GM21576 (cell line): ENCODE measurements around the gene ZNF74.

Source experiments
- ATAC-seq: cut with Tn5 transposase; IDR thresholded peaks from one replicate; pipeline ENCODE4 v1.9.1; 2021; ENCODE audit warnings: mild to moderate bottlenecking, moderate library complexity; ENCODE audit not compliant: unreplicated experiment

Gene ZNF74

DNA sequence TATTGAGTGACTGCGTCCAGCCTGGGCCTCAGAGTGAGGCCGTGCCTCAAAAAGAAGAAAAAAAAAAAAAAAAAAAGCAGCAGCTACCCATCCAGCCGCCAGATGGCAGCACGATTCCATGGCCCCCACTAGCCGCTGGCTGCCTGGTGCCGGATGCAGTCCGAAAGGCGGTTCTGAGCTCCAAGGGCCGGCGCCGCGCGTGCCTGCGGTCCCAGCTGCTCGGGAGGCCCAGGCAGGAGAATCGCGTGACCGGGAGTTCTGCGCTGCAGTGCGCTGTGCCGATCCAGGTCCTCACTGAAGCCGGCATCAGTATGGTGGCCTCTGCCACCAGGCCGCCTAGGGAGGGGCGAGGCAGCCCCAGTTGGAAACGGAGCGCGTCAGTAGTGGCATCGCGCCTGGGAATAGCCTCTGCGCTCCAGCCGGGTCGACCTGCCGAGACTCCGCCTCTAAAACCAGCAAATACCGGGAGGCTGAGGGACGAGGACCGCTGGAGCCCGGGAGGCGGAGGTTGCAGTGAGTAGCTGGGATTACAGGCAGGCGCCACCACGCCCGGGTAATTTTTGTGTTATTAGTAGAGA lies 24.3 kb downstream of the ZNF74 start:
- no peak for ATAC-seq

DNA sequence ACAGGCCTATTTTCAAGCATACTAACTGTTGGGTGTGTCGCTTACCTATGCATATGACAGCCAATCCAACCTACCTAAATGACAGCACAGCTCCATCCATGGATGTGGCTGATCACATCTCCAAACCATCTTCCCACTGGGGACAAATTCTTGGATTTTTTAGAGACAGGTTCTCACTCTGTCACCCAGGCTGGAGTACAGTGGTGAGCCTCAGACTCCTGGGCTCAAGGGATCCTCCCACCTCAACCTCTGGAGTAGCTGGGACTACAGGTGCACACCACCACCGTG lies 25.7 kb downstream of the ZNF74 start:
- ATAC-seq: no peak

DNA sequence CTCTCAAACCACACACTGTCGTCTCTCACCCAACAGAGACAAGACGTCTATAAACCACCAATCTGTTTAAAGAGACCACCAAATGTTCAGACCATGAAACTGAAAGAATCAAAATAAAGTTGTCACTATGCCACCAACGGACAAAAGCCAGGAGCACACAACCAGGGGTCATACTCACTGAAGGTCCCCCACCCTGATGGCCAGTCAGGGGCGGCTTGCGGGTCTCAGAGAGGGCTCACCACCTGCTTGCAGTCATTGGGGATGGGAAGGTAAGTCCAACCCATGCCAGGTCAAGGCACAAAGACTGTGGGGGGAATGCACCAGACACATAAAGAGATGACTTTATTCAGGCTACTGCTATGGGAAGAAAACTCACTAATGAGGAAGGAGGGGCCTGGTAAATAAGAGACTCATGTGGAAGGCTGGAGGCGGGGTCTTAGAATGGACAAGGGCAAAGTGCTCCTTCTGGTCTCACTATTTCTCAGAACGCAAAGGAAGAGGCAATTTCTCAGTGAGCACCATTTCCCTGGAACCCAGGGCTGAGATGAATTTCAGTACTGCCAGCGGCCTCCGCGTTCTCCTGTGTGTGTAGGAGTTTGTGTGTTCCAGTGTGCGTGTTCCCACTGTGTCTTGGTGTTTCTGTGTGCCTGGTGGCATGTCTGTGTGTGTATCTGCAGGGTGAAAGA lies 26.3 kb downstream of the ZNF74 start:
- no peak for ATAC-seq

DNA sequence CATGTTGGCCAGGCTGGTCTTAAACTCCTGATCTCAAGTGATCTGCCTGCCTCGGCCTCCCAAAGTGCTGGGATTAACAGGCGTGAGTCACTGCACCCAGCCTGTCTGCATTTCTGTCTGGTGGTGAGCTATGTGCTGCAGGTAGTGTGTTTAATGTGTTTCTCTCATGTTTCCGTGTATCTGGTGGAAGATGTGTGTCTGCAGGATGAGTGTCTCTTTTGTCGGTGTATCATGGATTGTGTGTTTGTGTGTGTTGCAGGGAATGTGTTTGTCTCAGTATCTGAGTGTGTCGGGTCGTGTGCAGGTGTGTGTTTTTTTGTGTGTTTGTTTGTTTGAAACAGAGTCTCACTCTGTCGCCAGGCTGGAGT lies 27.5 kb downstream of the ZNF74 start:
- ATAC-seq: no peak

DNA sequence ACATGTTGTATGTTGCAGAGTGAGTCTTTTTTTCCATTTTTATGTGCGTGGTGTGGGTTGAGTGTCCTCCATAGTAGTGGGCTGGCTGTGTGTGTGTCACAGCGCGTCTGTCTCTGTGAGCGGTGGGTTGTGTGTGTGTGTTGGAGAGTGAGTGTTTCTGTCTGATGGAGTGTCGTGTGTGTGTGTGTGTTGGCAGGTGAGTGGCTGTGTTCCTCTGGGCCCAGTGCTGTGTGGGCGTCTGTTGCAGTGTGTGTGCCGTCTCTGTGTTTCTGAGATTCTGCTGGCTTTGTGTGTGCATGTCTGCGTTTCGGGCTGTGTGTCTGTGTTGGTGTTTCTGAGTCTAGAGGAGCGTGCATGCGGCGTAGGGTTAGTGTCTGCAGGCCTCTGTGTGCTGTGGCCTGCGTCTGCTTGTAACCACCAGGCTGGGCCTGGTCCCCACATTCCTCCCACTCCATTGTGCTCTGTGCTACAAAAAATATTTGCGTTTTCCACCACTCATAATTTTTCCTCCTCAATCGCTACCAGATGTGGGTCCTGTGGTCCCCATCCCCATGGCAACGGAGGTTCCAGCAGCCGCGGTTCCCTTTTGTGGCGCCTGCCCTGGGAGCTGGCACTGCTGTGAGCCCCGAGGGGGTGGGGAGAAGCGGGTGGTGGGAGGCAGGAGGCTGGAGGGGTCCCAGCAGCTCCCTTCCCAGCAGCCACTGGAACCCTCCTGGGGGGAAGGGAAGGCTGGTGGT lies 28.5 kb downstream of the ZNF74 start:
- ATAC-seq: no peak

DNA sequence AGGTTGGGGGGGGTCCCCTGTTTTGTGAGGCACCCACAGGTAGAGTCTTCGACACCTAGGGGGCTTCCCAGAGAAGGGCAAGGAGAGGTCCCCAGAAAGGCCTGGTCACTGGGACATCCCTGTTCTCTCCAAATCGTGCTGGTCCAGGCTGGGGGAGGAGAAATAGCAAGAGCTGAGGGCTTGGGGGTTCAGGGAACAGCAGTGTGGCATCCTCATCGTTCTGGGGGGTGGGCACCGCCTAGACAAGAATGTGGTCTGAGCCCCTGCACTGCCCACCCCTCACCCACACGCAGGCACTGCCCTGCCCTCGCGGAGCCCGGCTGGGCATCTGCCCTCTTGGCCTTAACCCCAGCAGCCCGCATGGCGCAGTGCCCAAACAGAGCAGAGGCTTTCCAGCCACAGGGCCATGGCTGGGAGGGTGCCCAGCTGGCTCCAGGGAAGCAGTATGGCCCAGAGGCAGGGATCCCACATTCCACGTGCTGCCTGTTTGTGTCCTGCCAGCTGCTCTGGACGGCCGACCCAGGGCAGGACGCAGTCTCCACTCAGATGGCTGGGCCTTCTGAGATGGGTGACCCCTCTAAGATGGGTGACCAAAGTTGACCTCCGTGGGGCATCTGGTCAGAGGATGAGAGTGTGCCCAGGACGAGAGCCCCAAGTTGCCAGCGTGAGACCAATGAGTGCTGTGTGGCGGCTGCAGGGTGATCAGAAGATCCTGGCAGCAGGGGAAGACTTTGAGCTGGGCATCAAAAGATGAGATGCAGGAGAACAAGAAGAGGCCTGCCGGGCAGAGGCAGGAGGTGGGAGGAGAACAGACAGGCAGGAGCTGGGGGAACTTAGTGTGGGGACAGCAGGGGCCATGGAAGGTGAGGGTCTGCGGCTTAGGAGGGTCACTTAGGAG lies 29.3 kb downstream of the ZNF74 start:
- no peak for ATAC-seq

DNA sequence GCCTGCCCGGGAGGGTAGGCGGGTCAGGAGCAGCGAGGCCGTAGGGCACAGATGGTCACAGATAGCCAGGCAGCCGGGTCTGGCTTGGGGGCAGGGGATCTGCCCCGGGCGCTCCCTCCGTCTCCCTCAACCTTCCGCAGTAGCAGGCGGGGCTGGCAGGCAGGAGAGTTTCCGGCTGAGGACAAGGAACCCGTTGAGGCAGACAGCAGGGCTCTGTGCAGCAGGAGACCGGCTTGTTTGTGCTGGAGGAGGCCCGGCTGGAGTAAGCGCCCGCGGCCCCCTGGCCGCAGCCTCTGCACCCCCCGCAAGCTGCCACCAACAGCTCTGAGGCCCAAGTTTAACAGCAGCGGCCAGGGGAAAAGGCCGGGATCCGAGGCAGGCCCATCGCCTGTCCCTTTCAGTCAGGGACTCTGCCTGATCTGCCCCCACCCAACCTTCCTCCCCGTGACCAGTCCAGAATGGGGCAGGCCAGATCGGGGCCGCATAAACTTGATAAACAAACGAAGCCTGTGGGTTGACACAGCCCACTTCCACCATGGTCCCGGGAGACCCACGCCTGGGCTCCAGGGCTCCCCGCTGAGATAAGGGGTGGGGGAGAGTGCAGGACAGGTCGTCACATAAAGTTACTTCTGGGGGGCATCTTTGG lies 30.1 kb downstream of the ZNF74 start:
- ATAC-seq: no peak

DNA sequence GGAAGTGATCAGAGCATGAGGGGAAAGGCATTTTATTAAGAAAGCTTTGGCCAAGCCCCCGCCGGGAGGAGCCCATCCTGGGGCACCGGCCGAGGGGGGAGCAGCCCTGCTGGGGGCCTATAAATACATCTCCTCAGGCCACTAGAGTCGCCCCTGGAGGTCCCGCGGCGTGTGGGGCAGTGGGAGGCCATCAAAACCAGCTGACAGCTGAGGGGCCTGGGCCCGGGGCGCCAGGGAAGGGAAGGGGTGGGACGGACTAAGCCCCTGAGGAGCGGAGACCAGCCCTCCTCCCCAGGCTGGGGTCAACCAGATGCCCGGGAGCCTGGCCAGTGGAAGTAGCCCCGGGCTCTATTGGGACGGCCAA lies 30.6 kb downstream of the ZNF74 start:
- no peak for ATAC-seq

DNA sequence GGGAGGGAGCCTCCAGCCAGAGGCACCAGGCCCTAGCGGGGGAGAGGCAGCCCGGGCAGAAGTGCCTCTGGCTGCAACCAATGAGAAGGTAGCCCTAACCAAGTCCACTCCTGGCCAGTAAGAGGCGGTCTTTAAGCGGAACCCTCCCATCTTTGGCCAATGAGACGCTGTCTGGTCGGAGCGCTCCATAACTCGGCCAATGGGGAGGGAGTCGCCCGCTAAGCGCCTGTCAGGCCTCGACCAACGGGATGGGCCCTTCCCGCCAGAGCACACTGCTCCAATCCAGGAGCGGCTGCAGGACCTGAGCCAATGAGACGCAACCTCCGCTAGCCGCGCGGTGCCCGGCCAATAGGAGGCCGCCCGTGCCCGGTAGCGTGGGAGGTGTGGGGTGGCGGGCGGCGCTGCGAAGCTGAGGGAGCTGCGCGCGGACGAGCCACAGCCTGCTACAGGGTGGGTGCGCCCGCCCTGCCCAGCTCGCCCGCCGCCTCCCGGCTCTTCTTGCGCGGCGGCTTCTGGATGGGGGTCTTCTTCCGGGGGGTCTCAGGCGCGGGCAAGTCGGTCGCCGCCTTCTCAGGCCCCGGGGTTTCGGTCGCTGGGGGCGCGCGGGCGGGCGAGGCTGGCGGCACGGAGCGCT lies 31.1 kb downstream of the ZNF74 start:
- ATAC-seq: no peak

DNA sequence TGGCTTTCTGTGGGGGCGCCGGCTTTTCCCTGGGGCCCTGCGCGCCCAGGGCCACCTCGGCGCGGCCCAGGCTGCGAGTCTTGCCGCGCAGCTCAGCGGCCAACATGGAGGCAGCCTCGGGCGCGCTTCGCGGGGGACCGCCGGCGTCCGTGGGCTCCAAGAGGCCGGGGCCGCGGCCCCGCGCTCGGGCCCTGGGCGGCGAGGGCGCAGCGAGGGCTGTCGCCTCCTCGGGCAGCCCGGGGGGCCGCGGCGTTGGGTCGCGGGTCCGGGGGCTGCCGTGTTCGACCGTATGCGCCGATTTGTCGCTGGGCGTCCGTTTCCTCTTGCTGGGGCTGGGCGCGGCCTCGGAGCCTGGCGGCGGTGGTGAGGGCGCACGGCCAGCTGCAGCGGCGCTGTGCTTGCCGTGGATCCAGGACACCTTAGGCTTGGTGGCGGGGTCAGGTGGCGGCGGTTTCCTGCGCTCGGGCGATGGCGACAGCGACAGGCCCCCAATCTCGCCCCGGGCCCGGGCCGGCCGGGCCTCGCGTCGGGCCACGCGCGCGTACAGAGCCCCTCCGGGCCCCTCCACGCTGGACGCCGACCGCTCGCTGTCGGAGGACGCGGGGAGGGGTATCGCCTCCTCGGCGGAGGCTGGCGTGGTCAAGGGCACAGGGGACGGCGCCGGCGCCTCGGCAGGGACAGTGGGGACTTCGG lies 31.8 kb downstream of the ZNF74 start:
- no peak for ATAC-seq

DNA sequence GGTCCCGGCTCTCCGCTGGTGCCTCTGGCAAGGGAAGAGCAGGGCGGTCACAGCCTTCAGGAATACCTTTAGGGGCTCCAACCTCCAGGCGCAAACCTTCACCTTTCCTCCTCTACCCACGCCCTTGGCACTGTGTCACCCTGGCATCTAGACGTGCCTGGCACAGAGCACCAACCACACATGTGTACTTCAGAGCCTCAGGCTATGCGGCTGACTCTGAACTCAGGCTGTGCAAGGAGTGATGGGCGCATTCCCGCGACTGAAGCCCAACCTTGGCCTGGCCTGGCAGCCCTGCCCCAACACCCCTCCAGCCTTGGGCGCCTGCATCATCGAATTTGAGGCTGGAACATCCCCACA lies 32.3 kb downstream of the ZNF74 start:
- ATAC-seq: no peak

DNA sequence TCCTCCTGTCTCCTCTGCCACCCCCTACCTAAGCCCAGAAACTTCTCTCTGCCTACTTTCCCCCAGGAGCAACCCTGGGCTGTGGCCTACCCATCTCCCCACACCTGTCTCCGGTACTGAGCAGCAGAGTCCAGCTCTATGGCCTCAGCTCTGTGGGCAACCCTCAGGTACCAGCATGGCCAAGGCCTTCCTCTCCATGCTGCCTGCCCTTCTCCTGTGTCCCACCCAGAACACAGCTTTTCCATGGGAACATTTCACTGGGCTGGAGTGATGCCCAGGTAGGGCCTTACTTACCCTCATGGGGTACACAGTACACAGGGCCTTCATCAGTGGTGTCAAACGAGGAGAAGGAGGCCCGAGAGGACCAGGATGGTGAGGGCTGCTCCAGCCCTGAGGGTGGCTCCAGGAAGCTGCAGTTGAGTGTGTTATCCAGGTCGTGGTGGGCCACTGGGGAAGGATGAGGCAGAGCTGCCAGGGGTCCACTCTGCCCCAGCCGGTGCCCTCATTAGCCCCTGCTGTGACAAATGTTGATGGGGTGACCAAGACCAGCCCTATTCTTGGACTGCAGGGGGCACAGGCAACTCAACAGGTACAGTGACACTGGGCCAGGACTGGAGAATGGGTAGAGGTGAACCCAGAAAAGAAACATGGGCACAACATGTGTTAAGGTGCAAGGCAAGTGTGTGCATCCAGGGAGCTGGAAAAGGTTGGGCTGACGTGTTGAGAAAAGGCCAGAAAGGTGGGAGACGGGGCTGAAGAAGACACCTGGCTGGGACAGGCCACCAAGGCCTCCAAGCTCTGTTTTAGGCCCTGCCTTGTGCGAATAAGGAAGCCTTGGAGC lies 33.4 kb downstream of the ZNF74 start:
- no peak for ATAC-seq

DNA sequence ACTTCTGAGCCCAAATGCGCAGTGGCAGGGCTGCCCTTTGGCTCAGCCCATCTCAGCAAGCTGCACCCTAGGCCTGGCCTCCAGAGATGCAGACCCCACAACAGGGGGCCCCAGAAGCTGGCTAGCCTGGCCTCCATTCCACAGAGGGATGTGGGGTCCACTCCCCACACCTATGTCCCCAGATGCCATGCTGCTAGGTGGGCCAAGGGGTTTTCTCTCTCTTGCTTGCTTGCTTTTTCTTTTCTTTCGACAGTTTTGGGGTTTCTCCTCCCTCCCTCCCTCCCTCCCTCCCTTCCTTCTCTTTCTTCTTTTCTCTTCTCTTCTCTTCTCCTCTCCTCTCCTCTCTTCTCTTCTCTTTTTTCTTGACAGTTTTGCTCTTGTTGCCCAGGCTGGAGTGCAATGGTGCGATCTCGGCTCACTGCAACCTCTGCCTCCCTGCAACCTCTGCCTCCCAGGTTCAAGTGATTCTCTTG lies 34.0 kb downstream of the ZNF74 start:
- no peak for ATAC-seq

DNA sequence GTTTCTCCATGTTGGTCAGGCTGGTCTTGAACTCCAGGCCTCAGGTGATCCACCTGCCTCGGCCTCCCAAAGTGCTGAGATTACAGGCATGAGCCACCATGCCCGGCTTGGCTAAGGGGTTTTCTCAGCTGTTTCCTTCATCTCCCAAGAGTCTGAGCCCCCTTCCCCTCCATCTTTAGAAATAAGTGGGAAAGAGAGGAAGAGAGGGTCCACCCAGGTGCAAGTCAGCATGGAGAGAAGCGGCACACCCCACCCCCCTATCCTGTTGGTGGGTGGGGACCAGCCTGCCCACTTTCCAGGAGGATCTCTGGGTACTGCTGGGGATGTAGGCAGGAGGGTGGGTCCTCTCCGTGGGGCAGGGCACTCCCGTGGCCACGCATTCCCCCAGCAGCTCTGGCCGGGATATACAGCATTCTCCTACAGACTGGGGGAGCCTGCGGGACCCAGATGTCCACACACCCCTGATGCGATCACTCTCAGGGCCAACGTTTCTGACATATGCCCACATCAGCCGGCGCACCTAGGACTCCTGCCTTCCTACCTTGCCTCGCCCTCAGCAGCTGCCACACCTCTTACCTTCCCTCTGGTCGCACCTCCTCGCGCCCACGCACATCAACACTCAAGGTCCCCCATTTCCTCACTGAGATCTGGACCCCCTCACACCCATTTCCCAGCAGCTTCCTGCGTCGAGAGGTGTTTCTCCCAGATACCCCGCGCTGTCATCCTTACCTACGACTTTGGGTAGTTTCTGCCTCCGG lies 34.7 kb downstream of the ZNF74 start:
- no peak for ATAC-seq

DNA sequence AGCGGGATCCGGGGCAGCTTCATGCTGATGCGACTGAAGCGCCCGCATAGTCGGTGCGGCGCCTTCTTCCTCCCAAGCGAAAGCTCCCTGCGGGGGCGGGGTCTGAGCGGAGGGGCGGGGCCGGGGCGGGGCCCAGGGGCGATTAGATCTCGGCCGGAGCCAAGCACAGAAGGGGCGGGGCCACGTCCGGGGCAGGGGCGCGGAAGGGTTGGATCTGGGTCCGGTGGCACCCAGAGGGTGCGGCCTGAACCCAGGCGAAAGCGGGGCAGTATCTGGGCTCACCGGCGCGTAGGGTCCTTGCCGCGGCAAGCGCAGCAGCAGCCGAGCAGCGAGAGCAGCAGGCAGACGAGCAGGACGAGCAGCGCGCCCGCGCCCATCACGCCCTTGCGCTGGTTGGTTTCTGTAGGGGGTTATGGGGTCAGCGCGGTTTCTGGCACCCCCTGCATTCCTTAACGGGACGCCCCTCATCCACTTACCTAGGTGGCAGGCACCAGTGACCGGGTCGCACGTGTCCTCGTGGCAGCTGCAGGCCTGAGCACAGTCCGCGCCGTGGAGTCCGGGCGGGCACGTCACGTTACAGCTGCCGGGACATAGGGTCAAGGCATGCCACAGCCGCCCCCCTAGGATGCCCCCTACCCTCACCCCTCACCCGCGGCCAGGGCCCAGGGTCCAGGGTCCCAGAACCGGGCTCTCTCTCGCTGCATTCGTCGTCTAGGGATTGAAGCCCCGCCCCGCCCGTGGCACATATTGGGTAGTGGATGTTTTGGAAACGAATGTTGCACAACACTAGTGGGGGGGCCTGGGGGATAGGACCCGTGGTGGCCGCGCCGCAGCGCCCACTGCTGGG lies 35.5 kb downstream of the ZNF74 start:
- ATAC-seq: no peak

DNA sequence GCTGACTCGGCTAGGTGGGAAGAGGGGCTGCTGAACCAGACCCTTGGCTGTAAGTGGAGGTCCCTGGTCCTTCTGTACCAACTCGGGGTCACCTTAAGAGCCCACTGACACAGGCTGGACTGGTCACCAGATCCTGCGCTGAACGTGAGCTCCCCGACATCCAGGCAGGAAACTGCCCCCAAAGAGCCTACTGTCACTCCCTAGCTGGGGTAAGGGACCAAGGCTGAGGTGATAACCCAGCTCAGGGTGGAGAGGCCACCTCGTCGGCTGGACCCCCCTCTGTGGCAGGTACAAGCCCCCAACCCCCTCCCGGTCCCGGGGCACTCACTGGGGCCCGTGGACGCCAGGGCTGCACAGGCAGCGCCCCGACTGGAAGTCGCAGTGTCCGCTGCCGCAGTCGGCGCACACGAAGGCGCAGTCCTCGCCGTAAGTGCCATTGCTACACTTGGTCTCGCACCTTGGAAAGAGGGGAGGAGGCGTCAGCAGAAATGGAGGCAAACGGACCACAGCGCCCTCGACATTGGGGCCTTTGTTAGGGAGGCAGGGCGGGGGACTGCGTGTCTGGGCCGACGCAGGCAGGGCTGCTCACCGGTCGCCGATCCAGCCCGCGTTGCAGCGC lies 36.3 kb downstream of the ZNF74 start:
- no peak for ATAC-seq
